HG03060 (cell line): Measurements from ENCODE around the gene TAS2R60.
"Not testable (repeated sequence)": the region's sequence is repeated elsewhere in the genome, so short reads cannot be mapped to it uniquely, and the experiment has no call there.

Experiments
- ATAC-seq: cut with Tn5 transposase; IDR thresholded peaks from one replicate; pipeline ENCODE4 v1.9.1; 2021; ENCODE audit warnings: low read depth, moderate number of reproducible peaks; ENCODE audit not compliant: unreplicated experiment

Gene TAS2R60

DNA sequence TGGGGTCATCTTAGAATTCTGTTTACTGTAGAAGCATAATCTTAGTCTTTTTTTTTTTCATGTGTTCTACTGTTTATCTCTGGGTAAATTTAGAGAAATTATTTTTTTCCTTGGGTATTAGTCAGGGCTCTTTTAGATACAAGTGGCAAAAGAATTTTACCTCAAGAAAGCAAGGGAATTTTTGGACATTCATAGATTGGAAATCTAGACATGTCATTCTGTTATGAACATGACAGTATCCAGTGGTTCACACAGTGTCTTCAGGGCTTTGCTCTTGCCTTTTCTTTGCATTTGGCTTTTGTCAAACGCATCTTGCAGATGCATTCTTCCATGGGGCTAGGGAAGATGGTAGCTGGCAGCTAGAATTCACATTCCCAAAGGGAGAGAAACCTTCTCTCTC lies 20.7 kb downstream of the TAS2R60 start:
- ATAC-seq, result no peak

- no peak for ATAC-seq
Measured at GRCh38 chr7:143467724-143468123, 24.5 kb downstream of the TAS2R60 start.

GRCh38 chr7:143472071-143472689 lies 28.9 kb downstream of the TAS2R60 start:
- ATAC-seq, result not testable (repeated sequence)

- no peak for ATAC-seq
Measured at GRCh38 chr7:143477501-143478150, 34.4 kb downstream of the TAS2R60 start, which contains the start of gene TAS2R41. Gene TAS2R41 (plus strand): TSS chr7:143477873. CDS start chr7:143477873, 0 bp downstream.

DNA sequence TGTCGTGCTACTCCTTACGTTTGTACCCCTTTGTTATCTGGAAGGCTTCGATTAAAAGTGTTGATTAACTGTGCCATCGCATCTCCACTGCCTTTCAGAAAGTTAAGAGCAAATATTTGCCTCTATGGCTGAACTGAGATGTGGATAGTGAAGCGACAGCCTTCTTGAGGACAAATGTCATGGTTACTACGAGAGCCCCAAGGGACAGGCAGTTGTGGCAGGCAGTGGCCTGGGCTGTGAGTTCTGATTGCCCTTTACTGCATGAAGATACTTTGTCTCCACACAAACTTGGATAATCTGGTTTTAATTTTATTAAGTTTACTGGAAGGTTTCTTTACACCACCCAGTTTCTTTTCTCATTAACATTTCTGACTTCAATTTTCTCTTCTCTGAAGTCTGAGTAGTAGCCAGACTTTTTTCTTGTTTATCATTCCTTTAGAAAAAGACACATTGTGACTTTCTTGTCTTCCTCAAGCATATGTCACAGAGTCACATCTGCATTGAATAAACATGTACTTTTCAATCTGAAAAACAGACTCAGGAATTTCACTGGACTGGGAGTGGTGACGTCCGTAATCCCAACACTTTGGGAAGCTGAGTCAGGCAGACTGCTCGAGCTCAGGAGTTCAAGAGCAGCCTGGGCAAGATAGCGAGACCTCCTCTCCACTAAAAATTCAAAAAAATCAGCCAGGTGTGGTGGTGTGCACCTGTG lies 36.0 kb downstream of the TAS2R60 start:
- ATAC-seq, result no peak

- no peak for ATAC-seq
Measured at GRCh38 chr7:143480501-143480900, 37.2 kb downstream of the TAS2R60 start.

DNA sequence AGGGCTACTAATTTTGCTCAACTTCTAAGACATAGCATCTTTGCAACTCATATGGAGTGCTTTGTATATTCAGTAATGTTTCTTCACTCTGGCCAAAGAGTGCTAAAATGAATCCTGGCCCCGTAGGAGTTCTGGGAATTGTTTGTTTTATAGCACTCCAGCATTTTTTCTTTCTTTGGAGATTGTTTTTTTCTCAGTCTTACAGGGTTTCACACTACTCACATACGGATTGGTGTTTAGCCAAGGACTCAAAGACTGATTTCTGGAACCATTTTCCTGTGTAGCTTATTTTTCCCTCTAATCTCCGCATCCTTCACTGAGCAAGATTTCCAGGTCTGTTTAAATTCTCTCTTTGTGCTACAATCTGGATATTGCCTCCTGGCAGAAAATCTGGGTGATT lies 40.9 kb downstream of the TAS2R60 start:
- no peak for ATAC-seq

GRCh38 chr7:143485094-143485493 lies 41.8 kb downstream of the TAS2R60 start:
- ATAC-seq, result no peak

DNA sequence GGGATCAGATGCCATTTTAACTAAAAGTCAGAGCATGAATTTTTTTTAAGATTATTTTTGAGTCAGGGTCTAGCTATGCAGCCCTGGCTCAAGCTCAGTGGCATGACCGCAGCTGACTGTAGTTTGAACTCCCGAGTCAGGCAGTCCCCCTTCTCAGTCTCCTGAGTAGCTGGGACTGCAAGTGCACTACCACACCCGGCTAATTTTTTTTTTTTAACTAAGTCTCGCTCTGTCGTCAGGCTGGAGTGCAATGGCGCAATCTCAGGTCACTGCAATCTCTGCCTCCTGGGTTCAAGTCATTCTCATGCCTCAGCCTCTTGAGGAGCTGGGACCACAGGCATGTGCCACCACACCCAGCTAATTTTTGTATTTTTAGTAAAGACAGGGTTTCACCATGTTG lies 42.2 kb downstream of the TAS2R60 start:
- ATAC-seq, result no peak

- not testable (repeated sequence) for ATAC-seq
Measured at GRCh38 chr7:143486266-143486665, 43.0 kb downstream of the TAS2R60 start.

DNA sequence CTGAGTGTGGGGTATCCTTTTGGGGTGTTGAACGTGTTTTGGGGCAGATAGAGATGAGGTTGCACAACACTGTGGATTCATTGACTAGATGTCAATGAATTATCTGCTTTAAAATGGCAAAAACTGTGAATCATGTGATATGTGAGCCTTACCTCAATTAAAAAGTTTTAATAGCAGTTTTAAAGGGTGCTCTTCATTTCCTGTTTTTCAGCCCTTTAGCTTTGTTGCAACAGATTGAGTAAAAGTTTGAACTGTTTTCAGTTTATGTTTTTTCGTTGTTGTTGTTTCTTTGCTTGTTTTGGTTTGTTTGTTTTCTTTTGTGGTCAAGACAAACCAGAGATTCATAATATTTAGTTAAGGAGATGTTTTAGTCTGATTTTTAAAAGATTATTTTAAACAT lies 43.8 kb downstream of the TAS2R60 start:
- ATAC-seq, result no peak

GRCh38 chr7:143487566-143487965 lies 44.3 kb downstream of the TAS2R60 start:
- no peak for ATAC-seq

- no peak for ATAC-seq
Measured at GRCh38 chr7:143490717-143491306, 47.6 kb downstream of the TAS2R60 start.

- no peak for ATAC-seq
Measured at GRCh38 chr7:143492043-143492471, 48.8 kb downstream of the TAS2R60 start.

GRCh38 chr7:143492799-143493739 lies 49.8 kb downstream of the TAS2R60 start:
- no peak for ATAC-seq

GRCh38 chr7:143493751-143494150 lies 50.5 kb downstream of the TAS2R60 start:
- no peak for ATAC-seq
